NCI-H2081 treated with DMSO at 0.1 percent for 48 hours (cell line): ENCODE data around the gene ZFP69.
A peak's percentile ranks its signal among the peaks of the same experiment; 100 is the strongest.

Experiments used
- DNase-seq: peaks from one replicate; lab custom pipeline; 2025; lab: John Stamatoyannopoulos, UW

ZFP69 gene

GRCh38 chr1:40508375-40509341 is 31.6 kb downstream of the ZFP69 start, which contains the start of gene EXO5:
Gene EXO5 (plus strand): TSS chr1:40508767. CDS start chr1:40514545, 5,778 bp downstream.
- peak; percentile 62 for DNase-seq

- no peak for DNase-seq
Observed at GRCh38 chr1:40519517-40519916, 42.4 kb downstream of the ZFP69 start.

- DNase-seq = no peak
Observed at GRCh38 chr1:40530735-40531380, 53.8 kb downstream of the ZFP69 start.

- peak; percentile 91 for DNase-seq
Observed at GRCh38 chr1:40531381-40532061, 54.4 kb downstream of the ZFP69 start, which contains the start of gene ZNF684. Gene ZNF684 (plus strand): TSS chr1:40531637. CDS start chr1:40533167, 1,530 bp downstream.

GRCh38 chr1:40532062-40532389 is 54.9 kb downstream of the ZFP69 start:
- no peak for DNase-seq

- peak; percentile 17 for DNase-seq
Observed at GRCh38 chr1:40532844-40533424, 55.8 kb downstream of the ZFP69 start.

GRCh38 chr1:40534589-40534988 is 57.5 kb downstream of the ZFP69 start:
- no peak for DNase-seq

- DNase-seq = no peak
Observed at GRCh38 chr1:40535732-40536131, 58.6 kb downstream of the ZFP69 start.

- no peak for DNase-seq
Observed at GRCh38 chr1:40539338-40539737, 62.2 kb downstream of the ZFP69 start.
